Mesothelial cell of epicardium (in vitro differentiated cells): ENCODE data around the gene GRM2. TPM values are rescaled to one million over a fixed set of nuclear protein-coding genes. Genes with fewer than 3 reads are reported as not detected.
"Not testable (repeated sequence)": the region's sequence is repeated elsewhere in the genome, so short reads cannot be mapped to it uniquely, and the experiment has no call there.

Experiments used
- DNase-seq, 2 experiments: peaks; one replicate each; pipeline ENCODE4 v3.0.0; 2021; ENCODE audit warnings: low spot score in 2 of 2; ENCODE audit not compliant: unreplicated experiment in 2 of 2
- H3K27ac Mint-ChIP-seq: 2 replicates; pipeline ENCODE4 v1.8.0; 2021; ENCODE audit warnings: mixed read lengths
- H3K27me3 Mint-ChIP-seq: 2 replicates; pipeline ENCODE4 v1.8.0; 2021; ENCODE audit warnings: low read depth, mixed read lengths
- H3K36me3 Mint-ChIP-seq: 2 replicates; pipeline ENCODE4 v1.8.0; 2021; ENCODE audit warnings: mixed read lengths
- H3K4me1 Mint-ChIP-seq: 2 replicates; pipeline ENCODE4 v1.8.0; 2021; ENCODE audit warnings: mixed read lengths
- H3K4me3 Mint-ChIP-seq: 2 replicates; pipeline ENCODE4 v1.8.0; 2021; ENCODE audit warnings: mild to moderate bottlenecking, moderate library complexity, mixed read lengths
- H3K9me3 Mint-ChIP-seq: 2 replicates; pipeline ENCODE4 v1.8.0; 2021; ENCODE audit warnings: mixed read lengths
- total RNA-seq: library from RNA; stranded (reverse); gene quantifications from 3 replicates; pipeline ENCODE4 v1.2.1, GENCODE V29; 2021
- TF ChIP-seq, protein P1 (sequence below): fragments of 200-600 bp; sonication (generic); IDR thresholded peaks from one replicate; pipeline ENCODE4 v1.5.0; 2021; ENCODE audit warnings: antibody characterized with exemption; ENCODE audit not compliant: unreplicated experiment

GRM2 gene
- total RNA-seq, 1 donor from 2014 or later: 0.98 TPM

DNA sequence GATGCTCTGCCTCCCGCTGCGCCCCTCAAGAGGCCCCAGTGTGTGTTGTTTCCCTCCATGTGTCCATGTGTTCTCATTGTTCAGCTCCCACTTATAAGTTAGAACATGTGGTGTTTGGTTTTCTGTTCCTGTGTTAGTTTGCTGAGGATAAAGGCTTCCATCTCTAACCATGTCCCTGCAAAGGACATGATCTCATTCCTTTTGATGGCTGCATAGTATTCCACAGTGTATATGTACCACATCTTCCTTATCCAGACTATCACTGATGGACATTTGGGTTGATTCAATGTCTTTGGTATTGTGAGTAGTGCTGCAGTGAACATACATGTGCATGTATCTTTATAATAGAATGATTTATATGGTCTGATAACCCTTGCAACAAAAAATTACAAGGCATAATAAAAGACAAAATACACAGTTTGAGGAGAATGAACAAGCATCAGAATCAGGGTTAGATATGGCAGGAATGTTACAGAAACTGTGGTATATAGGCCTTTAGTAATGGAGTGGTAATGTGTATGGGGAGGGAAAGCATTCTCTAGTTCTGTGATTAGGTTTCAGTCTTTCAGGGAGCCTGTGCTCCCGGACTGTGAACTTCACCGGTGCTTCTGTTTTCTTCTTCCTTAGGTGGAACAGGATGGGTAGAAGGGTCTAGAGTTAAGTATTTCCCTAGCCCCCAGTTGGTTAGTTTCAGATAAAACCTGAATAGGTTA lies 27.1 kb downstream of the GRM2 start:
- no peak for DNase-seq
- Mint-ChIP-seq H3K36me3 (no peaks in the 10 kb centered on the region), H3K4me3 (no peak overlapping the region), H3K27me3 (peaks cover 33% of the 10 kb centered on the region), H3K27ac (no peak overlapping the region), H3K4me1 (no peaks in the 10 kb centered on the region), H3K9me3 (no peaks in the 10 kb centered on the region)
- TF ChIP-seq, protein P1, sequence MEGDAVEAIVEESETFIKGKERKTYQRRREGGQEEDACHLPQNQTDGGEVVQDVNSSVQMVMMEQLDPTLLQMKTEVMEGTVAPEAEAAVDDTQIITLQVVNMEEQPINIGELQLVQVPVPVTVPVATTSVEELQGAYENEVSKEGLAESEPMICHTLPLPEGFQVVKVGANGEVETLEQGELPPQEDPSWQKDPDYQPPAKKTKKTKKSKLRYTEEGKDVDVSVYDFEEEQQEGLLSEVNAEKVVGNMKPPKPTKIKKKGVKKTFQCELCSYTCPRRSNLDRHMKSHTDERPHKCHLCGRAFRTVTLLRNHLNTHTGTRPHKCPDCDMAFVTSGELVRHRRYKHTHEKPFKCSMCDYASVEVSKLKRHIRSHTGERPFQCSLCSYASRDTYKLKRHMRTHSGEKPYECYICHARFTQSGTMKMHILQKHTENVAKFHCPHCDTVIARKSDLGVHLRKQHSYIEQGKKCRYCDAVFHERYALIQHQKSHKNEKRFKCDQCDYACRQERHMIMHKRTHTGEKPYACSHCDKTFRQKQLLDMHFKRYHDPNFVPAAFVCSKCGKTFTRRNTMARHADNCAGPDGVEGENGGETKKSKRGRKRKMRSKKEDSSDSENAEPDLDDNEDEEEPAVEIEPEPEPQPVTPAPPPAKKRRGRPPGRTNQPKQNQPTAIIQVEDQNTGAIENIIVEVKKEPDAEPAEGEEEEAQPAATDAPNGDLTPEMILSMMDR: no peak

DNA sequence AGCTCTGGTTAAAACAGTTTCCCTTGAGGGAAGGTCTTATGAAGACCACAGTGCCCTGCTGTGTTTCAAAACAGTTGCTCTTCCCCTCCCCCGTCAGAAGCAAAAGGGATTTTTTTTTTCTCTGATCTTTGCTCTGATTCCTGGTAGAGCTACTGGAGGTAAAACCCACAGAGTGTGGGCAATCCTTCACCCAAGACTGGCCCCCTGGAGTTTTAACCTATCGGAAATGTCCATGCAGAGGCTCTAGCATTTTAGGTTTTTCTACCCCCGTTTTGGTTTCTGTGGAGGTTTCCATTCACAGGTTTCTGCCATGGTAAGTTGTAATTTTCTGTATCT lies 27.7 kb downstream of the GRM2 start:
- H3K4me3 Mint-ChIP-seq: no peak overlapping the region
- no peak for DNase-seq

DNA sequence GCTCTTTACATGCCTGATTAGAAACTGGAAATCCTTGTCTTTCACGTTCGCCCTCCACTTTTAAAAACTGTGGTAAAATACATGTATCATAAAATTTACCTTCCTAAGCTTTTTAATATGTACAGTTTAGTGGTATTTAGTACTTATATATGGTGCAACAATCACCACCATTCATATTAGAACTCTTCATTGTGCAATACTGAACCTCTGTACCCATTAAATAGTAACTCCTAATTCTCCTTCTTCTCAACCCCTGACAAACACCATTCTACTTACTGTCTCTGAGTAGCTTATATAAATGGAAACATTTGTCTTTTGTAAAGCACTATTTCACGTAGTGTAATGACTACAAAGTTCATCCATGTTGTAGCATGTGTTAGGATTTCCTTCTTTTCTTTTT lies 28.2 kb downstream of the GRM2 start:
- TF ChIP-seq, protein P1: no peak
- Mint-ChIP-seq H3K27me3 (peaks cover 36% of the 10 kb centered on the region), H3K4me3 (no peak overlapping the region), H3K4me1 (no peaks in the 10 kb centered on the region), H3K9me3 (no peaks in the 10 kb centered on the region), H3K27ac (no peak overlapping the region), H3K36me3 (no peaks in the 10 kb centered on the region)
- DNase-seq: no peak

More for the DNA sequence above, 27.7 kb downstream of the GRM2 start:
- Mint-ChIP-seq H3K4me1 (no peaks in the 10 kb centered on the region), H3K9me3 (no peaks in the 10 kb centered on the region), H3K27ac (no peak overlapping the region), H3K36me3 (no peaks in the 10 kb centered on the region), H3K27me3 (peaks cover 35% of the 10 kb centered on the region)
- TF ChIP-seq, protein P1: no peak

DNA sequence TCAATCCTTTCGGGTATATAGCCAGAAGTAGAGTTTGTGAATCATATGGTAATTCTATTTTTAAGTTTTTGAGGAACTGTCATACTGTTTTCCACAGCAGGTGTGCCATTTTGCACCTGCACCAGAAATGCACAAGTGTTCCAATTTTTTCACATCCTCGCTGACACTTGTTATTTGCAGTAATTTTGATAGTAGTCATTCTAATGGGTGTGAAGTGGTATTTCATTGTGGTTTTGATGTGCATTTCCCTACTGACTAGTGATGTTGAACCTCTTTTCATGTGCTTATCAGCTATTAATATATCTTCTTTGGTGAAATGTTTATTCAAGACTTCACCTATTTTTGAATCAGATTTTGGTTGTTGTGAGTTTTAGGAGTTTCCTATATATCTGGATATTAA lies 29.1 kb downstream of the GRM2 start:
- Mint-ChIP-seq H3K27me3 (peaks cover 40% of the 10 kb centered on the region), H3K27ac (no peak overlapping the region), H3K4me1 (no peaks in the 10 kb centered on the region), H3K4me3 (no peak overlapping the region), H3K9me3 (no peaks in the 10 kb centered on the region), H3K36me3 (no peaks in the 10 kb centered on the region)
- DNase-seq: no peak
- TF ChIP-seq, protein P1: no peak

DNA sequence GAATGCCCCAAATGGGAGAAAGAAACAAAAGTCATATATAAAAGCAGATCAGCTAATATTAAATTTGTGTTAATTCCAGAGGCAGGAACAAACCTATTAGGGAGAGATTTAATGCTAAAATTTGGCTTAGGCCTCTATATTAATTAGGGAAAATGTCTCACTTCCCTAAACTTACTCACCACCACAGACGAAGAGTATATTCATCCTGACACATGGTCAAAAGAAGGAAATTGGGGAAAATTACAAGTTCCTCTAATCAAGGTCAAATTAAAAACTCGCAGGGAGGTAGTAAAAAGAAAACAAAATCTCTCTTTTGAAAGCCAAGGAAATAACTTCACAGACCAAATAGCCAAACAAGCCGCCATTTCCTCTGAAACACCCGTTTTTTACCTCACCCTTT lies 32.2 kb downstream of the GRM2 start:
- Mint-ChIP-seq H3K9me3 (peaks cover 9% of the 10 kb centered on the region), H3K36me3 (no peaks in the 10 kb centered on the region), H3K4me3 (no peak overlapping the region), H3K27ac (no peak overlapping the region), H3K4me1 (no peaks in the 10 kb centered on the region), H3K27me3 (peaks cover 50% of the 10 kb centered on the region)
- DNase-seq: no peak
- TF ChIP-seq, protein P1: no peak

DNA sequence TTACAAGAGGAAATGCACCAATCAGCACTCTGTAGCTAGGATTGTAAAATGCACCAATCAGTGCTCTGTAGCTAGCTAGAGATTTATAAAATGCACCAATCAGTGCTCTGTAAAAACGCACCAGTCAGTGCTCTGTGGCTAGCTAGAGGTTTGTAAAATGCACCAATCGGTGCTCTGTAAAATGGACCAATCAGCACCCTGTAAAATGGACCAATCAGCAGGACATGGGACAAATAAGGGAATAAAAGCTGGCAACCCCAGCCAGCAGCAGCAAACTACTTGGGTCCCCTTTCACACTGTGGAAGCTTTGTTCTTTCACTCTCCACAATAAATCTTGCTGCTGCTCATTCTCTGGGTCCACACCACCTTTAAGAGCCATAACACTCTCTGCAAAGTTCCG lies 35.5 kb downstream of the GRM2 start:
- not testable (repeated sequence) for H3K9me3 Mint-ChIP-seq, H3K4me1 Mint-ChIP-seq, DNase-seq, H3K4me3 Mint-ChIP-seq, H3K36me3 Mint-ChIP-seq, H3K27ac Mint-ChIP-seq
- H3K27me3 Mint-ChIP-seq: peaks cover 47% of the 10 kb centered on the region

DNA sequence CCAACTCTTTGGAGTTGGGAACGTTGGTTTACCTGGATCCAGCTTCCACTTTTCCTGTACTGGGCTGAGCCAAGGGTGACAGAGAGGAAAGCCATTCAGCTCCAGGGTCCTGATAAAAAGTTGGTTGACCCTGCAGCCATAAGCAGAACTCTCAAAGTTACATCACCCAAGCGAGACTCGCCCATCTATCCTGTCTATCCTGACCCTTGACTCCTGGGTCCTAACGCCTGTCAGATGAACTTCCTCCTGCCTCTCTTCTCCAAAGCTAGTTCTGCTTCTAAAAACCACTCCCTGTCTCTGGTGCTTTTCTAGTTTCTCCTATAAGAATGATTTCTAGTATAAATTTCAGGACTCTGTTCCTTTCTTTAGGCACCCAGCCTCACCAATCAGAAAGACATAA lies 36.1 kb downstream of the GRM2 start:
- not testable (repeated sequence) for H3K27ac Mint-ChIP-seq, H3K9me3 Mint-ChIP-seq, H3K4me1 Mint-ChIP-seq, H3K36me3 Mint-ChIP-seq, DNase-seq, H3K4me3 Mint-ChIP-seq
- peaks cover 41% of the 10 kb centered on the region for H3K27me3 Mint-ChIP-seq
